ENCODE results near the gene PLCH1.

- TF ChIP-seq, protein P1, sequence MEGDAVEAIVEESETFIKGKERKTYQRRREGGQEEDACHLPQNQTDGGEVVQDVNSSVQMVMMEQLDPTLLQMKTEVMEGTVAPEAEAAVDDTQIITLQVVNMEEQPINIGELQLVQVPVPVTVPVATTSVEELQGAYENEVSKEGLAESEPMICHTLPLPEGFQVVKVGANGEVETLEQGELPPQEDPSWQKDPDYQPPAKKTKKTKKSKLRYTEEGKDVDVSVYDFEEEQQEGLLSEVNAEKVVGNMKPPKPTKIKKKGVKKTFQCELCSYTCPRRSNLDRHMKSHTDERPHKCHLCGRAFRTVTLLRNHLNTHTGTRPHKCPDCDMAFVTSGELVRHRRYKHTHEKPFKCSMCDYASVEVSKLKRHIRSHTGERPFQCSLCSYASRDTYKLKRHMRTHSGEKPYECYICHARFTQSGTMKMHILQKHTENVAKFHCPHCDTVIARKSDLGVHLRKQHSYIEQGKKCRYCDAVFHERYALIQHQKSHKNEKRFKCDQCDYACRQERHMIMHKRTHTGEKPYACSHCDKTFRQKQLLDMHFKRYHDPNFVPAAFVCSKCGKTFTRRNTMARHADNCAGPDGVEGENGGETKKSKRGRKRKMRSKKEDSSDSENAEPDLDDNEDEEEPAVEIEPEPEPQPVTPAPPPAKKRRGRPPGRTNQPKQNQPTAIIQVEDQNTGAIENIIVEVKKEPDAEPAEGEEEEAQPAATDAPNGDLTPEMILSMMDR (IDR thresholded peaks at IDR 0.05; ENCODE audit: poor library complexity): no peak
- TF ChIP-seq EZH2phosphoT487 (IDR thresholded peaks at IDR 0.05; ENCODE audit: low read depth, severe bottlenecking, unreplicated experiment): no peak
- TF ChIP-seq EZH2 (IDR thresholded peaks at IDR 0.05; ENCODE audit: borderline replicate concordance): no peak
Observed at GRCh38 chr3:155572085-155572484, 172.8 kb downstream of the PLCH1 start.

Measured in hepatocyte (in vitro differentiated cells).